ENCODE results near the gene RABAC1. TPM values are rescaled to one million over a fixed set of nuclear protein-coding genes. Genes with fewer than 3 reads are reported as not detected.

The RABAC1 gene
- total and polyA plus RNA-seq, 2 donors = 89.0 to 339 TPM

DNA sequence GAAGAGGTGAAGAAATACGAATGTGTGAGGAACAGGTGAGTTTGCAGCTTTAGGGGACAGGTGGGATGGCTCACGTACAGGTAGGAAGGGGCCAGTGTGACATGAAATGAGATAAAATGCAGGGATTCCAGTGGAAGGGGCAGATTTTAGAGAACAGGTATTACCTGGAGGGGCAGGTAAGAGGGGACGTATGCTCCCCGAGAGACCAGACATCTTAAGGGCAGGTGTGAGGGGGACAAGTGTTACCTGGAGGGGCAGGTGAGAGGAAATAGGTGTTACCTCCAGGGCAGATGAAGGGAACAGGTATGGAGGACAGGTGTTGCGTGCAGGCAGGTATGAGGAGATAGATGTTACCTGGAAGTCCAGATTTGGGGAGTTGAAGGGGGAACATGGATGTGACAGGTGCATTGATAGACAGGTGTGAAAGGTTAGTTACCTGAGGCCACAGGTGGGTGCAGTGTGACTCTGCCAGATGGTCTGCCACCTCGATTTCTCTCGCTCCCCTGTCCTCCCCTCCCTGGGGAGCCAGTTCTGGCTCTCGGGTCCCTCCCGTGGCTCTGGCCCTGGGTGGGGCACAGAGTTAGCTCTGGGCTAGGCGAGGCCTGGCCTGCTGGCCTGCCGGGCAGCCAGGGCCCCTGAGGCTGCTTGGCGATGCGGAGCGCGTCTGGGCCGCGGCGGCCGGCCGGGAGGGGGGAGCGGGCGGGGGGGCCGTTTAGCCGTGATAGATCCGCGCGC, 32.9 kb downstream of the RABAC1 start:
- H3K27ac ChIP-seq (ENCODE audit: low read depth) = no peak overlapping the region
- WGBS = 15% methylated on average over 27 of the region's 27 CpGs
- H3K4me3 ChIP-seq (ENCODE audit: low read depth, low read length) = no peak overlapping the region
- no peak for DNase-seq (ENCODE audit: extremely low spot score)
- peaks cover 2% of the 10 kb centered on the region for H3K4me1 ChIP-seq (ENCODE audit: insufficient read depth)
- H3K36me3 ChIP-seq (ENCODE audit: insufficient read depth) = no peaks in the 10 kb centered on the region

DNA sequence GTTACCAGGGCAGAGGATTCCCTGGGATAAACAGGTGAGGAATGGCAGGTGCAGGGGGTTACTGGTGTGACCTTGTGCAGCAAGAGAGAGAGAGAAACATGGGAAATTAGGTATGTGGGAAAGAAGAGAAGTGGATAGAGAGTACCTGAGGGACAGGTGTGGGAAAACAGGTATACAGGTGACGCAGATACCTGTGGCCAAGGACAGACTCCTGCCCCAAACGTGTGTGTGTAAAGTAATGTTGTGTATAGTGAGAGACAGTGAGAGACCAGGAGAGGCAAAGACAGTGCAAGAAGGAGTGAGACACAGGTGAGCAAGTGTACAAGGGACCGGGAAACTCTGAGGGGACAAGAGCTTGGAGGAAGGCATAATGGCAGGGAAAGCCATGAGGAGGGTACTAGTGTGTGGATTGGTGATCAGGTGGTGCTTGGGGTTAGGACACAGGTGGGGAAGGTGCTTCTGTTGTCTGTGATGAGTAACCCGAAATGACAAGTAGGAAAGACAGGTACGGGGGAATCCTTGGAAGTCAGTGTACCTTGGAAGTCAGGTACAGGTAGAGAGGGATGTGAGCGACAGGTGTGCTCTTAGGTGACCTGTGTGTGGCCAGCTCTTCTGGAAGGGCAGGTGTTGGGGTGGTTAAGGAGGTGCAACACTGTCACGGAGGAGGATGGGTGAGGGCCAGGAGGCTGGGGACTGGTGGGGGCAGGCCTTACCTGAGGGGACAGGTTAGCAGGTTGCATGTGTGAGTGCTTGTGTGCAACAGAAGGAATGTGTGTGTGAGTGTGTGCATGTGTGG, 33.7 kb downstream of the RABAC1 start:
- Histone ChIP-seq H3K27ac (ENCODE audit: low read depth) (no peak overlapping the region), H3K36me3 (ENCODE audit: insufficient read depth) (no peaks in the 10 kb centered on the region), H3K4me1 (ENCODE audit: insufficient read depth) (peaks cover 2% of the 10 kb centered on the region), H3K4me3 (ENCODE audit: low read depth, low read length) (no peak overlapping the region)
- WGBS = 40% methylated on average over 7 of the region's 7 CpGs
- no peak for DNase-seq (ENCODE audit: extremely low spot score)

DNA sequence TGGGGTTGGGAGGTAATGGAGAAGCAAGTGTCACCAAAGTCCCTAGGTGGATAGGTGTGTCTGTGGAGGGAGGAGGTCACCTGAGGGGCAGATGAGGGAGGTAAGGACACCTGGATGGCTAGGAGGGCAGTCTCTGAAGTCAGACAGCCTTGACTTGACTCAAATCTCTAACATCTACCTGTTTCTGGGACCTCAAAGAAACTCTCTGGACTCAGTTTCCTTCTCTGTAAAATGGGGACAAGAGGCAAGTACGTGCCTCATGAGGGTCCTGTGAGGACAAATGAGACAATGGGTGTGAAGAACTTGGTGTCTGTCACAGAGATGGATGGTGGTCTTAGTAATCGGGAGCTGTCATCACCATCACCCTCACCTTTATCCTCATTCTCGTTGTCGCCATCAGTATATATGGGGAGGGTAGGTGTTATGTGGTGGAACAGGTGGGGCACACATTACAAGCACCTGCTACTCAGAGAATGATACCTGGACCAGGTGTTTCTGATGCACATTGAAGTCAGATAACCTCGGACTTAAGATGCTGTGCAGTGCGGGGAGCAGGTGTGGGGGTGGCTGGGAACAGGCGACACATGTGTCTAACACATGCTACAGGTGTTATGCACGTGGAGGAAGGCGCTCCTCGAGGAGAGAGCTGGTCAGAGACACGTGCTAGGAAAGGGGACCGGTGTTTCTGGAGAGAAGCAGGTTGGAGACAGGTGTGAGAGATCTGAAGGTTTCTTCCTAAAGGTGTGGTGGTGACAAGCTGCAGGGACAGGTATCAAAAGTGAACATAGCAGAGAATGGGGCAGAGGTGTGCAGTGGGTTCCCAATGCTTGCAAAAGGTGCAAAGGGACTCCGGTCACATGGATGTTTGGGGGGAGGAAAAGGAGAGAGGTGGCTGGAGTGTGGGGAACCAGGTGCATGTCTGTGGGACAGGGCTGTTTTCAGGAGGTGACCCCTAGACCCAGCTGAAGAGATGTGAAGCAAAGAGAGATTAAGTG, 34.7 kb downstream of the RABAC1 start:
- DNase-seq (ENCODE audit: extremely low spot score) = no peak
- no peaks in the 10 kb centered on the region for H3K36me3 ChIP-seq (ENCODE audit: insufficient read depth)
- H3K4me3 ChIP-seq (ENCODE audit: low read depth, low read length) = no peak overlapping the region
- peaks cover 2% of the 10 kb centered on the region for H3K4me1 ChIP-seq (ENCODE audit: insufficient read depth)
- H3K27ac ChIP-seq (ENCODE audit: low read depth) = no peak overlapping the region
- 41% methylated on average over 13 of the region's 13 CpGs for WGBS

DNA sequence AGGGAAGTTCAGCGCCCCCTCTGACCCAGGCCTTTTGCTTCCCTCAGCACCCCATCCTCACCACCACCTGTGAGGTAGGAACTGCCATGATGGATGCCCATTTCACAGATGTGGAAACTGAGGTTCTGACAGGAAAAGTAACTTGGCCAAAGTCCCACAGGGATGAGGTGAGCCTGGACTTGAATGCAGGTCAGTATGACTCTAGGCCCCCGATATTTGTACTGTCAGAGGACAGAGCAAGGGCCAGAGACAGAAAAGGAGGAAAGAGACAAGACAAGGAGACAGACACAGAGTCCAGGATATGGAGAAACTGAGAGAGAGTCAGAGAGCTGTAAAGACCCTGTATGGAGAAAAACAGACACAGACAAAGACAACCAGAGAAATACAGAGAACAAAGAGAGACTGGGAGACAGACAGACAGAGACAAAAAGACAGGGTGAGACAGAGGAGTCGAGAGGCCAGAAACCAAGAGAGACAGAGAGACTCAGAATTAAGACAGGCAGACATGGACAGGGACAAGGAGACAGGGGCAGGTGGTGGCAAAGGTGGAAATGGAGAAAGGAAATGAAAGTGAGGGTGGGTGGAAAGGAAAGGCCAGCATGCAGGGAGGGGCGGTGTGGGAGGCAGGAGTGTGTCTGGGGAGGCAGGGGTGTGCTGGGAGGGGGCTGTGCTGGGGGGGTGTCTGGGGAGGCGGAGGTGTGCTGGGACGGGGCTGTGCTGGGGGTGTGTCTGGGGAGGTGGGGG, 35.9 kb downstream of the RABAC1 start:
- peaks cover 1% of the 10 kb centered on the region for H3K4me1 ChIP-seq (ENCODE audit: insufficient read depth)
- DNase-seq (ENCODE audit: extremely low spot score) = no peak
- no peak overlapping the region for H3K27ac ChIP-seq (ENCODE audit: low read depth)
- no peaks in the 10 kb centered on the region for H3K36me3 ChIP-seq (ENCODE audit: insufficient read depth)
- no peak overlapping the region for H3K4me3 ChIP-seq (ENCODE audit: low read depth, low read length)
- WGBS = 23% methylated on average over 6 of the region's 6 CpGs

DNA sequence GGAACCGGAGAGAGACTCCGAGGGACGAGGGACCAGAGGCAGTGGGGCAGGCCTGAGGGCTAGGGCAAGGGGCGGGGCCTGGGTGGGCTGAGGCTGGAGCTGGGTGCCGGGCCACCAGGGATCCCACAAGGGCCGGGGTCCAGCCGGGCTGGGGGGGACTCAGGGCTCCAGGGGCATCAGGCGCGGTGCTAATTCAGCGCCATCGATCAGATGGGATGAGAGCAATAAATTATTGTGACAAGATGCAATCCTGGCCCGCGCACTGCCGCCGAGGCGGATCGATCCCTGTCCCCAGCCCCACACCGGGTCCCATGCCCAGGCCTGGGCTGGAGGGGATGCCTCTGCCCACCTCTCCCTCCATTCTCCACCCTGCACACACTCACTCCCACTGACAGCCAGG, 36.5 kb downstream of the RABAC1 start:
- Histone ChIP-seq H3K4me3 (ENCODE audit: low read depth, low read length) (no peak overlapping the region), H3K27ac (ENCODE audit: low read depth) (no peak overlapping the region), H3K4me1 (ENCODE audit: insufficient read depth) (no peaks in the 10 kb centered on the region), H3K36me3 (ENCODE audit: insufficient read depth) (no peaks in the 10 kb centered on the region)
- no peak for DNase-seq (ENCODE audit: extremely low spot score)
- WGBS = 9% methylated on average over 18 of the region's 18 CpGs

DNA sequence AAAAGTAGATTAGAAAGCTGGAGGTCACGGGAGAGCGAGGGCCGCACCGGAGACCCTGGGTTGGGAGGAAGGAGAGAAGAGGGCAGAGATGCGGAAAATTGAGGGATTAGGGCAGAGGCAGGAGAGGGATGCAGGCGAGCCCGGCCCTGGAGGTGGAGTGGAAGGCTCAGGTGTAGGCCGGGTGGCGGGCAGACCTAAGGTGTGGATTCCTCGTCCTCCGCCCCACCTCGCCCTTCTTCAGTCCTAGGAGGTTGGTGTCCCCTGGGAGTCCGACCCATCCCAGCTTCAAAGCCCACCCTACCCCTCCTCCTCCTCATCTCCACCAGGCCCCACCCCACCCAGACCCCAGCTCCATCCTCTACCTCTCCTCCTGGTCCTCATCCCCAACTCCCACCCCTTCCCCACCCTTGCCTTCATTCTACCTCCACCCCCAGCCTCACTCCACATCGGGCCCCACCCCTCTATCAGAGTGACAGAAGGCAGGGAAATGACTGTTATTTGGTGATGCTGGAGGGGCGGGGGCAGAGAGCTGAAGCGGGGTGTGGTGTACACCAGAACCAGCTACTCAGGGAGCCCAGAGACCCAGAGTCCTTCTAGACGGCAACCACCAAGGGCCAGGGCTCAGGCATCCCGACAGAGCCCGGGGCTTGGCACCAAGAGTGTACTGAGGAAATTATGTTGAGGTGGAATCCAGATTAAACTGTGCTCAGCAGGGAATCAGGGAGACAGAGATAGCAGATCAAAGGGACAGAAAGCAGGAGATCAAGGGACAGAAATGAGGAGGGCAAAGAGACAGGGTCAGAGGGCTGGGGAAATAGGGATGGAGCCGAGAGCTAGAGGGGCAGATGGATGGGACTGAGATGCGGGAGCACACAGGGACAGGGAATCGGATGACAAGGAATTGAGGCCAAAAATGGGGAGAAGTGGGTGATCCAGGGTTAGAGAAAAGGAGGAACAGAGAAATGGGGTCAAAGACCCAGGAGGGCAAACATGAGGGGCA, 37.2 kb downstream of the RABAC1 start:
- 8% methylated on average over 22 of the region's 22 CpGs for WGBS
- DNase-seq (ENCODE audit: extremely low spot score) = no peak
- no peak overlapping the region for H3K4me3 ChIP-seq (ENCODE audit: low read depth, low read length)
- H3K36me3 ChIP-seq (ENCODE audit: insufficient read depth) = no peaks in the 10 kb centered on the region
- no peaks in the 10 kb centered on the region for H3K4me1 ChIP-seq (ENCODE audit: insufficient read depth)
- H3K27ac ChIP-seq (ENCODE audit: low read depth) = no peak overlapping the region

DNA sequence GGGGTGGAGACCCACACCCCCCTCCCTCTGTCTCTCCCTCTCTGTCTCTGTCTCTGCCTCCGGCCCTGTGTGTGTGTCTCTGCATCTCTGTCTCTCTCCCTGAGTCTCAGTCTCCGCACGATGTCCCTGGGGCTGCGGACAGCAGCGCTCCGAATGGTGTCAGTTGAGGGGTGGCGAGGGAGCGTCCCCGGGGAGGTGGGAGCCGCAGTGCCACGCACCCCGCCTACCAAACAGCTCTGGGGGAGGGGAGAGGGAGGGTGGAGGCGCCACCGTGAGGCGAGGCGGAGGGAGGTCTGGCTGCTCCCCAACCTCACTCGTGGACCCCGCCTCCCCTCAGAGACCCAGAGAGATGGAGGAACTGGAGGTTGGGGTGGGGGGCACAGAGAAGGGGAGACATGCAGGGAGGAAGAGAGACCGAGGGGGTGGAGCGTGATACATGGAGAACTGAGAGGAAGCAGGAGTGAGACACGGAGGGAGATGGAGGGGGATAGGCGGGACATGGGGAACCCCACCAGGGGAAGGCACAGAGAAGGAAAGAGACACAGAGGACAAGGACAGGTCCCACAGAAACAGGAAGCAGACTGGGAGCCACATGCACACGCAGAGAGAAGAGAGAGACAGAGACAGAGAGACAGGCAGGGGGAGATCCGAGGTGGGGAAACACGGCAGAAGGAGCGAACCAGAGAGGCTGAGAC, 38.1 kb downstream of the RABAC1 start:
- DNase-seq (ENCODE audit: extremely low spot score) = no peak
- 7% methylated on average over 26 of the region's 26 CpGs for WGBS

DNA sequence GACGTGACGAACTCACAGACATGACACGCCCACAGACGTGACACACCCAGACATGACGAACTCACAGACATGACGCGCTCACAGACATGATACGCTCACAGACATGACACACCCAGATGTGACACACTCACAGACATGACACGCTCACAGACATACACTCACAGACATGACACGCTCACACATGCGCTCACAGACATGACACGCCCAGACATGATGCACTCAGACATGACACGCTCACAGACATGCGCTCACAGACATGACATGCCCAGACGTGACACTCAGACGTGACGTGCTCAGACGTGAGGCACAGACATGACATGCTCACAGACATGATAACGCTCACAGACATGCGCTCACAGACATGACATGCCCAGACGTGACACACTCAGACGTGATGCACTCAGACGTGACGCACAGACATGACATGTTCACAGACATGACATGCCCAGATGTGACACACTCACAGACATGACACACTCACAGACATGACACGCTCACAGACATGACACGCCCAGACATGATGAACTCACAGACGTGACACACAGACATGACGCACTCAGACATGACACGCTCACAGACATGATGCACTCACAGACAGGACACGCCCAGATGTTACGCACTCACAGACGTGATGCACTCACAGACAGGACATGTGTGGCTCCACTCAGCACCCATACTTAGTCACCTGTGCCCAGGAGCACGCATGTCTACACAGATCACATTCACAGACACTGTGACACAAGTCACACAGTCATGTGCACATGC, 39.0 kb downstream of the RABAC1 start:
- no peaks in the 10 kb centered on the region for H3K36me3 ChIP-seq (ENCODE audit: insufficient read depth)
- no peak overlapping the region for H3K4me3 ChIP-seq (ENCODE audit: low read depth, low read length)
- WGBS = 86% methylated on average over 33 of the region's 33 CpGs
- no peaks in the 10 kb centered on the region for H3K4me1 ChIP-seq (ENCODE audit: insufficient read depth)
- DNase-seq (ENCODE audit: extremely low spot score) = no peak
- no peak overlapping the region for H3K27ac ChIP-seq (ENCODE audit: low read depth)

More for the DNA sequence above, 38.1 kb downstream of the RABAC1 start:
- H3K27ac ChIP-seq (ENCODE audit: low read depth) = no peak overlapping the region
- H3K36me3 ChIP-seq (ENCODE audit: insufficient read depth) = no peaks in the 10 kb centered on the region
- no peak overlapping the region for H3K4me3 ChIP-seq (ENCODE audit: low read depth, low read length)
- no peaks in the 10 kb centered on the region for H3K4me1 ChIP-seq (ENCODE audit: insufficient read depth)

DNA sequence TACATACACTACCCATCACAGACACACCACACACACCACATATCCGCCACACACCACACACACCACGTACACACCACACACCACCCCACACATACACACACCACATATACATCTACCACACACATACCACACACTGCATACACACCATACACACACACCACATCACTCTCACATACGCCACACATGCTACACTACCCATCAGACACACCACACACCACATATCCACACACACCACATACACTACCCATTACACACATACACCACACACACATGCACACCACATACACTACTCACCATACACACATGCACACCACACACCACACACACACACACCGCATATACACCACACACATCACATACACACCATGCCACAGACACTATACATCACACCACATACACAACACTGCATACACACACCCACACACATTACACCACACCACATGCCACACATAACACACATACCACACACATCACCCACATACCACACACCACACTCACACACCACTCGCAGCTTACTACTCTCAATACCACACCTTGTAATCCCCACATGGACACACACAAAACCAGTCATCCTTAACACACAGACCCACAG, 40.4 kb downstream of the RABAC1 start:
- no peak overlapping the region for H3K27ac ChIP-seq (ENCODE audit: low read depth)
- WGBS = 86% methylated on average over 5 of the region's 5 CpGs
- DNase-seq (ENCODE audit: extremely low spot score) = no peak
- H3K36me3 ChIP-seq (ENCODE audit: insufficient read depth) = no peaks in the 10 kb centered on the region
- no peaks in the 10 kb centered on the region for H3K4me1 ChIP-seq (ENCODE audit: insufficient read depth)
- H3K4me3 ChIP-seq (ENCODE audit: low read depth, low read length) = no peak overlapping the region

DNA sequence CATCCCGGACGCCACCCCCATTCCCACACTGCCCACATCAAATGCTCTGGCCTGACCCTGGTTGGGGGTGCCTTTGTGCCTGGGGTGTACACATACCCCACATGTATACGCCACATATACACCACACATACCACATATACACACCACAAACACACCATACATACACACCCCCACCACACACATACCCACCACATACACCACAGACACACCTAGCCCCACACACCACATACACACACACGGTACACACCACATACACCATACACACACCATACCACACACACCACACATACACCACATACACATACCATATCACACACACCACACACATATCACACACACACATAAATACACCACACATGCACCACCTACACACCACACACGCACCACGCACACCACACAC, 41.0 kb downstream of the RABAC1 start:
- H3K36me3 ChIP-seq (ENCODE audit: insufficient read depth) = no peaks in the 10 kb centered on the region
- no peak overlapping the region for H3K27ac ChIP-seq (ENCODE audit: low read depth)
- H3K4me1 ChIP-seq (ENCODE audit: insufficient read depth) = no peaks in the 10 kb centered on the region
- H3K4me3 ChIP-seq (ENCODE audit: low read depth, low read length) = no peak overlapping the region
- no peak for DNase-seq (ENCODE audit: extremely low spot score)
- 83% methylated on average over 6 of the region's 6 CpGs for WGBS

DNA sequence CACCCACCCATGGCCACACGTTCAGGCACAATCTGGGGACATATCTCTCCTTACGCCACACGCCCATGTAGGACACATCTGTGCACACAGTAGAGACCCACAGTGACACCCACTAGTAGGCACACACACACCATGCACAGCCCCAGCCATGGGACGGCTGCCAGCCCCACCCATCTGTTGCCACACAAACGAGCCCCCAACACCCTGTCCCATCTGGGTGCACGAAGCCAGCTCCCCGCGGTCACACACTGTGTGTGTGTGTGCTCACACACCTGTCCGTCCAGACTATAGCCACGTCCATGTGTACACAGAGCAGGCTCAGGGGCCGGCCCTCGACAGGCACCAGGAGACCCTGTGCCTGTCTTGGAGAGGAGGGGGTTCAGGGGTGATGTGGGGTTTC, 41.4 kb downstream of the RABAC1 start:
- H3K36me3 ChIP-seq (ENCODE audit: insufficient read depth) = no peaks in the 10 kb centered on the region
- DNase-seq (ENCODE audit: extremely low spot score) = no peak
- no peak overlapping the region for H3K4me3 ChIP-seq (ENCODE audit: low read depth, low read length)
- 50% methylated on average over 12 of the region's 12 CpGs for WGBS
- H3K27ac ChIP-seq (ENCODE audit: low read depth) = no peak overlapping the region
- no peaks in the 10 kb centered on the region for H3K4me1 ChIP-seq (ENCODE audit: insufficient read depth)

Data from urinary bladder (tissue), 4 donors.